Stomach (tissue), 9 donors: ENCODE measurements around the gene IFFO2. TPM values are rescaled to one million over a fixed set of nuclear protein-coding genes. Genes with fewer than 3 reads are reported as not detected.

Experiments
- DNase-seq, 2 donors: peaks; one replicate each; pipeline versions ENCODE4 v3.0.0 to v3.0.0-alpha.2; 2013 to 2019
- H3K27ac ChIP-seq, 5 donors: fragments of 200-600 bp in 4 of 5; sonication (generic) in 4 of 5; one replicate each; pipeline ENCODE4 v1.5.1; 2013 to 2019; ENCODE audit warnings: mild to moderate bottlenecking in 1 of 5, moderate library complexity in 1 of 5
- H3K27me3 ChIP-seq, 3 donors: fragments of 200-600 bp; sonication (generic); one replicate each; pipeline ENCODE4 v1.5.1; 2017 to 2019; ENCODE audit warnings: mixed run types in 1 of 3
- H3K36me3 ChIP-seq, 4 donors: fragments of 200-600 bp; sonication (generic); 1 replicate in 3 of 4; 2 replicates in 1 of 4; pipeline ENCODE4 v1.5.1; 2016 to 2019
- H3K4me1 ChIP-seq, 4 donors: fragments of 200-600 bp; sonication (generic); one replicate each; pipeline ENCODE4 v1.5.1; 2016 to 2019
- H3K4me3 ChIP-seq, 4 donors: fragments of 200-600 bp; sonication (generic) in 3 of 4; one replicate each; pipeline ENCODE4 v1.5.1; 2016 to 2019; ENCODE audit warnings: mild to moderate bottlenecking in 1 of 4
- H3K9me3 ChIP-seq, 4 donors: fragments of 200-600 bp; sonication (generic); one replicate each; pipeline ENCODE4 v1.5.1; 2016 to 2019
- EP300 ChIP-seq: sonication (generic); formaldehyde crosslinking; IDR thresholded peaks from one replicate; pipeline ENCODE4 v1.6.1; 2017; ENCODE audit warnings: antibody characterized with exemption
- POLR2A ChIP-seq, 4 donors: fragments of 450-650 bp; IDR thresholded peaks; one replicate each; pipeline ENCODE4 v1.6.1; 2016; ENCODE audit warnings: antibody characterized with exemption in 4 of 4, control low read depth in 2 of 4, mild to moderate bottlenecking in 1 of 4, moderate library complexity in 1 of 4
- POLR2AphosphoS5 ChIP-seq, 3 donors: sonication (generic); formaldehyde crosslinking; IDR thresholded peaks; one replicate each; pipeline ENCODE4 v1.6.1; 2016; ENCODE audit warnings: antibody characterized with exemption in 3 of 3
- WGBS, 5 donors: extraction: QIAGEN DNeasy Blood & Tissue Kit in 3 of 5; methylation state at CpG; one replicate each; pipeline versions ENCODE4 v1.1.5 to v1.1.7; 2013 to 2018; 5-methylcytosine and 5-hydroxymethylcytosine counted together
- intact Hi-C: fragments of 100-400 bp; cut with DNase I; formaldehyde crosslinking; loops from one replicate; pipeline ENCODE4 v1.15.1; 2023; ENCODE audit warnings: low total_unique reads
- polyA plus RNA-seq, 3 donors: library from polyadenylated mRNA; stranded (reverse); fragments of 200-250 nt; gene quantifications; one replicate each; pipeline ENCODE4 v1.2.3, GENCODE V29; 2013
- total RNA-seq, 5 donors: library from RNA; depleted of rRNA; stranded (reverse); fragments of >200 nt; gene quantifications; one replicate each; pipeline versions ENCODE4 v1.1.0 to v1.2.3, GENCODE V29; 2014 to 2016
- TF ChIP-seq, protein P1 (sequence below), 7 experiments: fragments of 450-650 bp in 4 of 7; fragments of 200-600 bp in 3 of 7; sonication (generic) in 3 of 7; IDR thresholded peaks; one replicate each; pipeline ENCODE4 v1.5.1; 2016 to 2019; ENCODE audit warnings: antibody characterized with exemption in 7 of 7, control low read depth in 2 of 7, mild to moderate bottlenecking in 1 of 7
- donor health status: healthy with polysubstance abuse.
- donor health status: Bipolar disorder and iron deficiency.
- donor health status: healthy.

IFFO2 gene
- total and polyA plus RNA-seq, 8 donors: 0.58 to 47.8 (median 4.5) TPM

DNA sequence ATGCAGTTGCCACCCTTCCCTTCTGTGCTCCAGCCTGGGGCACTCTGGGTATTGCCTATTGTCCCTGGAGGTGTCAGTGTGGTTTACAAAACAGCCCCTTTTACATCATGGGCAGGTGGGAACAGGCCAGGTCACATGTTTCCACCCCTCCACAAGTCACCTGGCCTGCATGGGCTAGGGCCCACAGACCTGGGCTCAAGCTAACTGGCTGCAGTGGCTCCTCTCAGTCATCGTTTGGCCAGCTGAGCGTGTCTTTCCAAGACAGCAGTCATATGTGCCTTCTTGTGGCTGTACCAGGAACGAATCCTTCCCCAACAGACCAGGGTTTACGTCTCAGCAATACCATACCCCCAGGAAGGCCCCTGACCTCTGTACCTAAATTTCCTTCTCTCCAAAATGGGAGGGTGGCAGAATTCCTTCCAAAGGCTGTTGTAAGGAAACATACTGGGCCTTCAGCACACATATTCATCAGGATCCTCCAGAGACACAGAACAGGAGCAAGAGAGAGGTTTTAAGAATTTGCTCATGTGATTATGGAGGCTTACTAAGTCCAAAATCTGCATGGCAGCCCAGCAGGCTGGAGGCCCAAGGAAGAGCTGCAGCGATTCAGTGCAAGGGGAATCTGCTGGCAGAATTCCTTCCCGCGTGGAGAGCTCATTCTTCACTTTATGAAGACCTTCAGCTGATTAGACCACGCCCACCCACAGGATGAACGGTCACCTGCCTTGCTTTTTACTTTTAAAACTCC lies 86.5 kb downstream of the IFFO2 start:
- 43 to 61% (median 52%) methylated on average over 9 of the region's 9 CpGs for WGBS, 5 donors
- H3K9me3 ChIP-seq: no peaks in the 10 kb centered on the region
- TF ChIP-seq EP300: no peak
- TF ChIP-seq POLR2AphosphoS5 (IDR thresholded peaks at IDR 0.05): no peak
- no peak for TF ChIP-seq POLR2A (IDR thresholded peaks at IDR 0.05)
- TF ChIP-seq, protein P1, sequence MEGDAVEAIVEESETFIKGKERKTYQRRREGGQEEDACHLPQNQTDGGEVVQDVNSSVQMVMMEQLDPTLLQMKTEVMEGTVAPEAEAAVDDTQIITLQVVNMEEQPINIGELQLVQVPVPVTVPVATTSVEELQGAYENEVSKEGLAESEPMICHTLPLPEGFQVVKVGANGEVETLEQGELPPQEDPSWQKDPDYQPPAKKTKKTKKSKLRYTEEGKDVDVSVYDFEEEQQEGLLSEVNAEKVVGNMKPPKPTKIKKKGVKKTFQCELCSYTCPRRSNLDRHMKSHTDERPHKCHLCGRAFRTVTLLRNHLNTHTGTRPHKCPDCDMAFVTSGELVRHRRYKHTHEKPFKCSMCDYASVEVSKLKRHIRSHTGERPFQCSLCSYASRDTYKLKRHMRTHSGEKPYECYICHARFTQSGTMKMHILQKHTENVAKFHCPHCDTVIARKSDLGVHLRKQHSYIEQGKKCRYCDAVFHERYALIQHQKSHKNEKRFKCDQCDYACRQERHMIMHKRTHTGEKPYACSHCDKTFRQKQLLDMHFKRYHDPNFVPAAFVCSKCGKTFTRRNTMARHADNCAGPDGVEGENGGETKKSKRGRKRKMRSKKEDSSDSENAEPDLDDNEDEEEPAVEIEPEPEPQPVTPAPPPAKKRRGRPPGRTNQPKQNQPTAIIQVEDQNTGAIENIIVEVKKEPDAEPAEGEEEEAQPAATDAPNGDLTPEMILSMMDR (IDR thresholded peaks at IDR 0.05): no peak
- H3K27me3 ChIP-seq: peaks cover 0 to 31% (median 9%) of the 10 kb centered on the region in 3 donors
- peaks cover 0 to 27% (median 5%) of the 10 kb centered on the region in 4 donors for H3K36me3 ChIP-seq
- H3K27ac ChIP-seq: no peak overlapping the region
- intact Hi-C loops: no loop called here
- no peak for DNase-seq
- no peak overlapping the region for H3K4me3 ChIP-seq
- H3K4me1 ChIP-seq: peaks cover 0 to 11% (median 5%) of the 10 kb centered on the region in 4 donors

DNA sequence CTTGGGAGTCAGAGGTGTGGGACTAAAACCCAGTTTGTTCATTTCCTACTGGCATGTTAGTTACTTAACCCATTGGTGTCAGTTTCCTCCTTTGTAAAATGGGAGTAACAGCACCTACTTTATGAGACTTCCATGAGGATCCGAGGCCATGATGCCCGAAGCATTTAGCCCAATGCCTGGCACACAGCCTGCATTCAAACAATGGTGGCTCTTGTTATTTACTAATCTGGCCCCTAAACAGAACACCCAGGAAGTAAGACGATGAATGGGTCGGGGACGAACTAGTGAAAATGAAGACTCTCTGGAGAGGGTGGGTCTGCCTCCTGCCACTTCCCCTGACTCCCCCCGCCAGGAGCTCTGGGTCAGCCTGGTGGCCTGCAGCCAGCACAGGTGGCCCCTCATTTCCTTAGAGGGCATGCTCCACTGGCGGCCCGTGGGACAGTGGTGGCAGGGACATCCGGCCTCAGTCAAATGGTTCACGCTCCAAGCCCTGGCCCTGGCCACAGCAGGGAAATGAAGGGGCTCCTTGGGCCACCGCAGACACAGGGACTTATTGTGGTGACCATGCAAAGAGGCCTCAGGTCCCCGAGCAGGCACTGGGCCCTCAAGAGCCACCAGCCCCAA lies 87.6 kb downstream of the IFFO2 start:
- TF ChIP-seq, protein P1 (IDR thresholded peaks at IDR 0.05): no peak
- no peak for TF ChIP-seq POLR2A (IDR thresholded peaks at IDR 0.05)
- no peak for TF ChIP-seq POLR2AphosphoS5 (IDR thresholded peaks at IDR 0.05)
- Histone ChIP-seq H3K4me3 (no peak overlapping the region), H3K36me3 (peaks cover 0 to 23% (median 5%) of the 10 kb centered on the region in 4 donors), H3K27me3 (peaks cover 0 to 39% (median 11%) of the 10 kb centered on the region in 3 donors), H3K27ac (no peak overlapping the region), H3K4me1 (peaks cover 0 to 11% (median 3%) of the 10 kb centered on the region in 4 donors), H3K9me3 (no peaks in the 10 kb centered on the region)
- 59 to 74% (median 69%) methylated on average over 7 to 12 of the region's 12 CpGs for WGBS, 5 donors
- intact Hi-C loops: no loop called here
- no peak for DNase-seq

DNA sequence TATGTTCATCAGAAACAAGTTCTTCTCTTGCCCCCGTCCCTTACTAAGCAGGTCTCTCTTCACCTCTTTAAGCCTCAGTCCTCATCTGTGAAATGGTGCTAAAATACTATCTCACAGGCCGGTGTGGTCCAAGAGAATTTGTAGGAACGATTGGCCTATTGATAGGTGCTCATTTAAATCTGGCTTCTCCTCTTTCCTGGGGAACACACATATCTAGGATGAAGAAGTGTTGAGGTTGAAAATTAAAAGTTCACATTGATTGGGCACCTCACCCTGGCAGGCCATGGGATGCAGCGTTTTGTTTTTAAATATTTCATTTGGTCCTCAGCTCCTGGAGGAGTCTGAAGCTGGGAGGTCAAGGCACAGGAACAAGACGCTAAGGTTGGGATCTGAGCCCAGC lies 88.1 kb downstream of the IFFO2 start:
- intact Hi-C loops: no loop called here
- H3K36me3 ChIP-seq: peaks cover 0 to 17% (median 5%) of the 10 kb centered on the region in 4 donors
- H3K9me3 ChIP-seq: no peaks in the 10 kb centered on the region
- no peak overlapping the region for H3K4me3 ChIP-seq
- H3K4me1 ChIP-seq: peaks cover 0 to 11% (median 3%) of the 10 kb centered on the region in 4 donors
- TF ChIP-seq, protein P1 (IDR thresholded peaks at IDR 0.05): no peak
- TF ChIP-seq POLR2A (IDR thresholded peaks at IDR 0.05) (no peak), POLR2AphosphoS5 (IDR thresholded peaks at IDR 0.05) (no peak), EP300 (no peak)
- 64 to 89% (median 78%) methylated on average over 5 of the region's 5 CpGs for WGBS, 5 donors
- no peak overlapping the region for H3K27ac ChIP-seq
- H3K27me3 ChIP-seq: peaks cover 0 to 39% (median 11%) of the 10 kb centered on the region in 3 donors
- no peak for DNase-seq

DNA sequence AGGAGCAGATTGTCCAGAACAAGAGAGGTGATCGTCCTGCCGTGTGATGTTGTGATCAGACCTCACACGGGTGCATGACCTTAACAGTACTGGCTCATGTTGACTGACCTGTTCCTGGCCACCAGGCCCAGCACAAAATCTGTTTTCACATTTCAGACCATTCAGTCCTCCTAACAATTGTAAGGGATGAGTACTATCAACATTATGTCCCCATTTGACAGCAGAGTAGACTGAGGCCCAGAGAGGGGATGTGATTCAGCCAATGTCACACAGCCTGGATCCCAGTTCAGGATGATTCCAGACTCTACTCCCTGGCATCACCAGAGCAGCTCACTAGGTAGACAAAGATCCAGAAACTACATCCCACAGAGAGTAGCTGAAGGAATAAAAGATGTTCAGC lies 89.6 kb downstream of the IFFO2 start:
- intact Hi-C loops: no loop called here
- no peak overlapping the region for H3K27ac ChIP-seq
- TF ChIP-seq POLR2A (IDR thresholded peaks at IDR 0.05) (no peak), EP300 (no peak), POLR2AphosphoS5 (IDR thresholded peaks at IDR 0.05) (no peak)
- TF ChIP-seq, protein P1 (IDR thresholded peaks at IDR 0.05): no peak
- no peaks in the 10 kb centered on the region for H3K9me3 ChIP-seq
- H3K4me3 ChIP-seq: no peak overlapping the region
- WGBS, 5 donors: 75 to 86% (median 83%) methylated on average over 3 of the region's 3 CpGs
- DNase-seq: no peak
- H3K4me1 ChIP-seq: peaks cover 0 to 11% (median 3%) of the 10 kb centered on the region in 4 donors
- H3K27me3 ChIP-seq: peaks cover 0 to 39% (median 11%) of the 10 kb centered on the region in 3 donors
- H3K36me3 ChIP-seq: peaks cover 0 to 3% (median 0%) of the 10 kb centered on the region in 4 donors
